Left ventricle myocardium superior (tissue), 1 donor: ENCODE measurements around the gene RNF113B. TPM values are rescaled to one million over a fixed set of nuclear protein-coding genes. Genes with fewer than 3 reads are reported as not detected.
A peak's percentile ranks its signal among the peaks of the same experiment; 100 is the strongest.

ENCODE experiments used
- ATAC-seq: fragments of 200-7000 bp; cut with Tn5 transposase; one replicate; pipeline ENCODE4 v1.9.1; 2020; ENCODE audit warnings: mild to moderate bottlenecking, moderate library complexity
- DNase-seq: peaks from one replicate; pipeline ENCODE4 v3.0.0-alpha.2; 2020
- intact Hi-C: fragments of 100-400 bp; cut with micrococcal nuclease; formaldehyde crosslinking; loops from one replicate; pipeline ENCODE4 v1.11.0; 2022
- microRNA-seq: library from miRNA; unstranded; fragments of <30 nt; microRNA quantifications from one replicate; pipeline ENCODE4 v1.2.0, GENCODE V29; 2020; ENCODE audit warnings: borderline number of aligned reads
- total RNA-seq: library from RNA; stranded (reverse); fragmentation: NEBNext Ultra II Directional; extraction: Animal tissue kit (Norgen Biotek cat#: 25700); gene quantifications from one replicate; pipeline ENCODE4 v1.2.1, GENCODE V29; 2021
- donor health status: DM: no; HTN: yes; CAD: no; lungs with severe emphysema.

RNF113B gene
- total RNA-seq, 1 donor from 2014 or later: not detected

DNA sequence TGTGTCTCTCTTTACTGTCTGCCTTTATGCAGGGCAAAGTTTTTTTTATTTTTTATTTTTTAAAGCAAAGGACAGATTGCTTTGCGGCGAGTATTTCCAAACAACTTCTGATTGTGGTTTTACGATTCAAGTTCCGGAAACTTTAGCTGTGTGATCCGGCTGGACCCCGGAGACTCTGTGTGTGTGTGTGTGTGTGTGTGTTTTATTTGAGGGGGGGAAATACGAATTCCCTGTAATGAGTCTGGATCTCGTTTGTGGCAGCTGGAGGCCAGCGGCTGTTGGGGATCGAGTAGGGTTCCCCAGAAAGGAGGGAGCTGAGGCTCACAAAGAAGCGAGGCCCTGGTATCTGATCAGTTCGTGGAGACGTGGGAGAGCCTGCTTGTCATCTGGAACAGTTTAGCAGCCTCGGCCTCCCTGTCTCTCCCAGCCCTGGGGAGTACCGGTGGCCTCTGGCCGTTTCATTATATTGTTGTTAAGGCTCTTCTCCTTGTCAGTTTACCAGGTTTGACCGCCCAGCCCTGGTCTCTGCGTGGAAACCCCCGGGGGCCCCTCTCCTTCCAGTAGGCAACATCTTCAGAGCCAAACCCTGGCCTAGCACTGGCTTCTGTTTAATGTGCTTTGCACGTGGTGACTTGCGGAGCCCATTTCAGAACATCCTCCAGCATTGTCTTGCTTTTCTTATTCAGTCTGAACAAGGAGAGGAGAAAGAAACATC is 32.9 kb downstream of the RNF113B start:
- ATAC-seq (peak; percentile 3), DNase-seq (peak; percentile 28)
- intact Hi-C loops: no loop called here

GRCh38 chr13:98143601-98144026 is 33.5 kb downstream of the RNF113B start:
- ATAC-seq (peak; percentile 14), DNase-seq (peak; percentile 53)
- intact Hi-C loops: no loop called here

DNA sequence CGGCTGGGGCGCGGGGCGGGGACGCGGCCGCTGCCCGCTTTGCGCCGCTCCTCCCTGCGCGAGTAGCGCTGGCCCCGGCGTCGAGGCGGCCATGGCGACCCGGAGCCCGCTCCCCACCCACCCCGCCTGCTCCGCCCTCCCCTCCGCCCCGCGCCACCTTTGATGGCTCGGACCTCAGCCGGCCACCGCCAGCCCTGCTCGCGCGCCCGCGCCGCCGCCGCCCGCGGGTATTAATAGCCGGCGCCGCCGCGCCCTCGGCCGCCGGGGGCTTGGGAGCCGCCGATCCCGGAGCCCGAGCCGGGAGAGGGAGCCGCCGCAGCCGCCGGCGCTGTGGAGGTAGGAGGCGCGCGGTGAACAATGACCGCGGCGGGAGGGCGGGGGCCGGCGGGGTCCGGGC is 33.9 kb downstream of the RNF113B start:
- peak; percentile 80 for DNase-seq
- intact Hi-C loops: no loop called here
- peak; percentile 67 for ATAC-seq

DNA sequence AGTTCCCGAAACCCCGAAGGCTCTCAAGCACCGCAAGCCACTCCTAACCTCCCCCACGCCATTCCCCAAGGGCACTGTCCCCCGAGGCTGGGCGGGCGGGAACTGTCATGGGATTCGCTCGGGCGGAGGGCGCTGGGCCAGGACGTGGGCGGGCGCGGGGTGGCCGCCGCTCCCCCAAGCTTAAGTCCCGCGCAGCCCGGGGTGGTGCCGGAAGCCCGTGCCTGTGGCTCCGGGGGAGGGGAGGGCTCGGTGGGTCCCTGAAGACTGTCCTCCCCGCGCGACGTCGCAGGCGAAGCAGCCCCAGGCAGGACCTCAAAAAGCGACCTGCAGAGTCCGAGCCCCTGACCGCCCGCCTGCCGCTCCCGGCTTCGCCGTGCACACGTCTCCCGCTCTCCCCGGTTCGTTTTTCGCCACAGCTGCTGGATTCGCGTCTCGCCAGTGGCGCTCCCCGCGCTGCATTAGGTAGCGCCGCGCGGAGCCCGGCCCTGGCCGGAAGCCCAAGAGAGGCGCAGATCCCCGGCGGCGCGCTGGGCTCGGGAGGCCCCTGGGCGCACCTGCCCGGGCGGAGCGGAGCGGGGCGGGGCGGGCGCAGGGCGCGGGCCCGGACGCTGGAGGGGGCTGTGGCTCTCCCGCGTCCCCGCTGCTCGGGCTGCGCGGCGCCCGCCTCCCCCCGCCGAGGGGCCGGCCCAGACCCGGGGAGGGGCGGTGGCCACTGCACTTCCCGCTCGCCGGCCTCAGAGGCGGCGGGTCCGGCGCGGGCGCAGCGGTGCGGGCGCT is 34.5 kb downstream of the RNF113B start, which contains the start of gene FARP1:
Gene FARP1, plus strand, starts transcription at position 715 of the 777 bp plus-strand sequence. CDS start 70,149 bp downstream, outside the sequence.
- DNase-seq: peak; percentile 87
- intact Hi-C loops: no loop called here
- ATAC-seq: peak; percentile 97

DNA sequence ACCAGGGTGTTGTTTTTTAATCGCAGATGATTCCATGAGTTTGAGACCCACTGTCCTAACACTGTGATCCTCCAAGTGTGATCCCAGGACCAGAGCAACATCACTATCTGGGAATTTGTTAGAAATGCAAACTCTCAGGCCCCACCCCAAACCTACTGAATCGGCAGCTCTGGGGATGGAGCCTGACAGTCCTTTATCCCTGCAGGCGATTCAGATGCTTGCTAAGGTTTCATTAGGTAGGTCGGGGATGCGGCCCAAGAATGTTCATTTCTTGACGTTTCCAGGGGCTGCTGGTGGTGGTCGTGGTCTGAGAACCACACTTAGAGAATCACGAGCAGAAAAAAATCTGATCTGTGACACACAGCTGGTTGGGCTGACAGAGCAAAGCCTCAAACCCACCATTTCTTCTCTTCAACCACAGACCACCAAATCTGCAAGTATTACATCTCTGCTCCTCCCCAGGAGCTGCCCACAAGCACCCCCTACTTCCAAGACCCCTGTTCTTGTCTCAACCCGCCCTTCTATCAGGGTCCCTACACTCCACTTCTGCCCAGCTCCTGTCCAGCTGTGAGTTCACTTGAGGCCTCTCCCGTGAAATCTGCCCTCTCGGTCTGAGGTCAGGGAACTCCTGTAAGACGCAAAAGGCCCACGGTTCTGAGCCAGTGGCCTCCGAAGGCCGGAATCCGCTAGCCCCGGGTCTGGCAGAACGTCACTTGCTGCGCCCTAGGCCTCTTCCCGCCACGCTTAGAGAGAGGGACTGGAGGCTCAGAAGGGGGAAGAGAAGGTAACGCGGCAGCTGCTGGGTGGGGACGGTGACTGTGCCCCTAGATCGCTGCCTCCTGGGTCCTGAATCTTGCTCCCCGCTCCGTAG is 35.3 kb downstream of the RNF113B start:
- DNase-seq: peak; percentile 46
- intact Hi-C loops: no loop called here
- peak; percentile 19 for ATAC-seq

DNA sequence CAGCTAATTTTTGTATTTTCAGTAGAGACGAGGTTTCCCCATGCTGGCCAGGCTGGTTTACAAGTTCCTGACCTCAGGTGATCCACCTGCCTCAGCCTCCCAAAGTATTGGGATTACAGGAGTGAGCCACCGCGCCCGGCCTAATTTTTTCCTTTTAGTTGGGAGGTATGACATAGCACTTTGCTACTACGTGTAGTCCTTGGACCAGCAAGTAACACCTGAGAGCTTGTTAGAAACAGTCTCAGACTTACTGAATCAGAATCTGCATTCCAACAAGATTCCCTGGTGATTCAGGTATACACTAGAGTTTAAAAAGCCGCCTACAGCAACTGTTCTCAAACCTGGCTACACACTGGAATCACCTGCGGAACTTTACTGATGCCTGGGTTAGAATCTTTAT is 36.0 kb downstream of the RNF113B start:
- ATAC-seq (no peak), DNase-seq (no peak)
- intact Hi-C loops: no loop called here

- DNase-seq (no peak), ATAC-seq (no peak)
- intact Hi-C loops: no loop called here
These were observed 42.2 kb downstream of the RNF113B start for GRCh38 chr13:98134901-98135300.

DNA sequence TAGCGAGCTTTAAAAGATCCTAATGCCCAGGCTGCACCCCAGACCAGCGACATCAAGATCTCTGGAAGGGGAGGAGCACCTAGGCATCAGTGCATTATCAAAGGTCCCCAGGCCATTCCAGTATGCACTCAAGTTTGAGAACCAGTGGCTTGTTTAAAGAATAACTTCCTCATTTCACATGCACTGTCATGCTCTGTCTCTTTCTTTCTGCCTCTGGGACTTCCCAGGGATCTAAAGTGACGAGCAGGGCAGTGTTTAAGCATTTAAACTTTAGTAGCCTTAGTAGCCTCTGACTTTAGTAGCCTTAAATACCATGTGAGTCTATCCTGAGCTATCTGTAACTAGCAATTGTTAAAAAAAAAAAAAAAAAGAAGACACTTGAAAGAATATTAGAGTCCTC is 43.1 kb downstream of the RNF113B start:
- intact Hi-C loops: no loop called here
- ATAC-seq (no peak), DNase-seq (no peak)

- ATAC-seq: no peak
- no peak for DNase-seq
- intact Hi-C loops: no loop called here
These were observed 47.9 kb downstream of the RNF113B start for GRCh38 chr13:98129059-98129746.

Small RNA genes lying within 50 kb of the gene (microRNA-seq; reads per million reads assigned to microRNA genes)
- not detected for gene MIR3170

Other genes starting within 250 kb of the RNF113B start
- gene IPO5, start 223.6 kb downstream of the RNF113B start, total RNA-seq: 98.6 TPM
- 14.9 TPM for gene FARP1, start 34.2 kb downstream of the RNF113B start, total RNA-seq